Hepatocyte (in vitro differentiated cells): ENCODE measurements around the gene ABCC9. TPM values are rescaled to one million over a fixed set of nuclear protein-coding genes. Genes with fewer than 3 reads are reported as not detected.
A peak's percentile ranks its signal among the peaks of the same experiment; 100 is the strongest.

Experiments used
- DNase-seq: peaks from one replicate; pipeline ENCODE4 v3.0.0-alpha.2; 2016; ENCODE audit warnings: low spot score
- H2AFZ ChIP-seq: fragments of 200-600 bp; sonication (generic); 2 replicates; pipeline ENCODE4 v1.6.0; 2016; ENCODE audit warnings: antibody characterized with exemption, mild to moderate bottlenecking
- H3K27ac ChIP-seq: fragments of 200-600 bp; sonication (generic); 2 replicates; pipeline ENCODE4 v1.5.1; 2016; ENCODE audit warnings: mild to moderate bottlenecking
- H3K27me3 ChIP-seq: fragments of 200-600 bp; sonication (generic); 2 replicates; pipeline ENCODE4 v1.6.1; 2016
- H3K36me3 ChIP-seq: fragments of 200-600 bp; sonication (generic); replicated peaks from 2 replicates; pipeline ENCODE4 v1.5.1; 2016; ENCODE audit warnings: low read depth; ENCODE audit not compliant: insufficient read depth
- H3K4me1 ChIP-seq: fragments of 200-600 bp; sonication (generic); 2 replicates; pipeline ENCODE4 v1.5.1; 2016; ENCODE audit warnings: mild to moderate bottlenecking, moderate library complexity; ENCODE audit not compliant: insufficient read depth
- H3K4me2 ChIP-seq: fragments of 200-600 bp; sonication (generic); 2 replicates; pipeline ENCODE4 v1.6.0; 2016
- H3K4me3 ChIP-seq: fragments of 200-600 bp; sonication (generic); 2 replicates; pipeline ENCODE4 v1.5.1; 2016; ENCODE audit warnings: mild to moderate bottlenecking
- H3K79me2 ChIP-seq: fragments of 200-600 bp; sonication (generic); 2 replicates; pipeline ENCODE4 v1.6.0; 2017; ENCODE audit warnings: mild to moderate bottlenecking
- H3K9me2 ChIP-seq: fragments of 200-600 bp; sonication (generic); replicated peaks from 2 replicates; pipeline ENCODE4 v1.6.0; 2017; ENCODE audit warnings: mild to moderate bottlenecking; ENCODE audit not compliant: insufficient read depth
- H3K9me3 ChIP-seq: fragments of 200-600 bp; sonication (generic); 2 replicates; pipeline ENCODE4 v1.5.1; 2016; ENCODE audit warnings: low read depth, mild to moderate bottlenecking
- H4K20me1 ChIP-seq: fragments of 200-600 bp; sonication (generic); 2 replicates; pipeline ENCODE4 v1.6.0; 2016; ENCODE audit warnings: mild to moderate bottlenecking; ENCODE audit not compliant: insufficient read depth, poor library complexity, severe bottlenecking
- EZH2 ChIP-seq: fragments of 200-600 bp; sonication (generic); IDR thresholded peaks from 2 replicates; pipeline ENCODE4 v1.6.1; 2016; ENCODE audit warnings: antibody characterized with exemption, mild to moderate bottlenecking, borderline replicate concordance
- EZH2phosphoT487 ChIP-seq: fragments of 200-600 bp; sonication (generic); IDR thresholded peaks from one replicate; pipeline ENCODE4 v1.6.1; 2018; ENCODE audit warnings: antibody characterized with exemption, mild to moderate bottlenecking, low read depth, moderate library complexity; ENCODE audit not compliant: unreplicated experiment, severe bottlenecking
- WGBS: methylation state at CpG from one replicate; pipeline ENCODE4 v1.1.6; 2016; ENCODE audit warnings: low lambda C conversion rate; ENCODE audit errors: missing lambda C conversion rate; 5-methylcytosine and 5-hydroxymethylcytosine counted together
- polyA plus RNA-seq: library from polyadenylated mRNA; unstranded; fragments of >200 nt; fragmentation: Nextera tagmentation; extraction: Ambion mirVana; gene quantifications from 2 replicates; pipeline ENCODE4 v1.2.1, GENCODE V29; 2016
- total RNA-seq: library from RNA; depleted of rRNA; stranded (reverse); fragments of >200 nt; gene quantifications from 2 replicates; pipeline ENCODE4 v1.2.3, GENCODE V29; 2014
- TF ChIP-seq, protein P1 (sequence below): fragments of 200-600 bp; sonication (generic); IDR thresholded peaks from 2 replicates; pipeline ENCODE4 v1.5.1; 2016; ENCODE audit warnings: antibody characterized with exemption, mild to moderate bottlenecking; ENCODE audit not compliant: poor library complexity

ABCC9 gene
- total and polyA plus RNA-seq, 2 experiments from 2014 or later, result 0.68 to 10.0 TPM

DNA sequence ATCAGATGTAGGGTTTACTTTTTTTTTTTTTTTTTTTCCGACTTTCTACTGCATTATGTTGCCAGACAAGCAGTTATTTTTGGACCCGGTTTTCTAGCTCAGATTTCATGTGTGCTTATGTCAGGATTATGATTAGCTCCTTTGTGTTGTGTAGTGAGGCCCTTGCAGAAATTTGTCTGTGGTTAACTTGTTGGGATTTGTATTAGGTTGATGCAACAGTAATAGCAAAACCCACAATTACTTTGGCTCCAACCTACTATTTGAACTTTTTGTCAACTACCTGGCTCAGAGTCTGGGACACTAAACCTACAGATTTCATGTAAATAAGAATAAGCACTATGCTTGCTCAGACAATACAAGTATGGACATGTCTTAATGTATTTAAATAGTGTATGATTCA is 122.6 kb downstream of the ABCC9 start:
- DNase-seq, result no peak
- Histone ChIP-seq H3K9me2 (no peaks in the 10 kb centered on the region), H4K20me1 (no peaks in the 10 kb centered on the region), H3K4me2 (peak overlapping the region; percentile 25), H3K4me1 (peaks cover 20% of the 10 kb centered on the region), H3K9me3 (no peaks in the 10 kb centered on the region), H3K79me2 (no peaks in the 10 kb centered on the region), H3K27me3 (no peaks in the 10 kb centered on the region), H3K27ac (peak overlapping the region; percentile 58), H3K4me3 (no peak overlapping the region), H3K36me3 (no peaks in the 10 kb centered on the region), H2AFZ (no peak overlapping the region)
- TF ChIP-seq EZH2, result no peak
- TF ChIP-seq, protein P1, sequence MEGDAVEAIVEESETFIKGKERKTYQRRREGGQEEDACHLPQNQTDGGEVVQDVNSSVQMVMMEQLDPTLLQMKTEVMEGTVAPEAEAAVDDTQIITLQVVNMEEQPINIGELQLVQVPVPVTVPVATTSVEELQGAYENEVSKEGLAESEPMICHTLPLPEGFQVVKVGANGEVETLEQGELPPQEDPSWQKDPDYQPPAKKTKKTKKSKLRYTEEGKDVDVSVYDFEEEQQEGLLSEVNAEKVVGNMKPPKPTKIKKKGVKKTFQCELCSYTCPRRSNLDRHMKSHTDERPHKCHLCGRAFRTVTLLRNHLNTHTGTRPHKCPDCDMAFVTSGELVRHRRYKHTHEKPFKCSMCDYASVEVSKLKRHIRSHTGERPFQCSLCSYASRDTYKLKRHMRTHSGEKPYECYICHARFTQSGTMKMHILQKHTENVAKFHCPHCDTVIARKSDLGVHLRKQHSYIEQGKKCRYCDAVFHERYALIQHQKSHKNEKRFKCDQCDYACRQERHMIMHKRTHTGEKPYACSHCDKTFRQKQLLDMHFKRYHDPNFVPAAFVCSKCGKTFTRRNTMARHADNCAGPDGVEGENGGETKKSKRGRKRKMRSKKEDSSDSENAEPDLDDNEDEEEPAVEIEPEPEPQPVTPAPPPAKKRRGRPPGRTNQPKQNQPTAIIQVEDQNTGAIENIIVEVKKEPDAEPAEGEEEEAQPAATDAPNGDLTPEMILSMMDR, result no peak
- TF ChIP-seq EZH2phosphoT487, result no peak
- 38% methylated on average over 2 of the region's 2 CpGs for WGBS

DNA sequence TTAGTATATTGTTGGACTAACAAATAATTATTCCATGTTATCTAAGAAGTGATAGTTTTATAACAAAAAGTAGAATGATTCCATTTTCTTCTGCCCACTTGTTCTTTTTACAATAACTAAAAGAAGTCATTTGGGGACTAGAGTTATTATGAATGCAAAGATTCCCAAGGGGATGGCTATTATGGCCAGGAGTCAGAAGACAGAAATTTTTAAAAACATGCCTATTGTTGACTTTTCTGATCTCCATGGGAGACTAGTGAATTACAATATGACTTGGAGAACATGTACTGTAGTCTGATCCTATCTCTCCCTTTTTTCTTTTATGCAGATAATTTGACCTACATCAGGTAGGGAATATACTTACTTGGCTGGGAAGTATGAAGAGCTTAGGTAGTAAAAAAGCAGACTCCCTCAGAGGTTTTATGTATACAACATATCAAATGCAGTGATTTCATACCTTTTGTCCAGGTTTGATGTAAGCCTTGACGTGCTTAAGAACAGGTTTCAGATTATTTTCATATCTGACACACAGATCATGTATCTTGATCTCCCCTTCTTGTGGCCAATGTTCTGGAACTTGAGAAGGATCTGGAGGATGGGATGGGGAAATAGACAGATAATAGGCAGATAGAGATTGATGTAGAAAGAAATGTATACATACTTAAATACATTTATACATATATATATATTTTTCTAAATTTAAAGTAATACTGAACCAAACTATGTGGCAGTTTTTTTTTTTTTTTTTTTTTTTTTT is 125.7 kb downstream of the ABCC9 start:
- H3K79me2 ChIP-seq, result no peaks in the 10 kb centered on the region
- no peaks in the 10 kb centered on the region for H3K27me3 ChIP-seq
- no peak overlapping the region for H3K4me2 ChIP-seq
- WGBS, result 79% methylated on average over 1 of the region's 1 CpG
- TF ChIP-seq, protein P1, result no peak
- TF ChIP-seq EZH2phosphoT487, result no peak
- no peak for TF ChIP-seq EZH2
- H4K20me1 ChIP-seq, result no peaks in the 10 kb centered on the region
- peaks cover 16% of the 10 kb centered on the region for H3K4me1 ChIP-seq
- no peaks in the 10 kb centered on the region for H3K9me2 ChIP-seq
- no peak overlapping the region for H3K4me3 ChIP-seq
- no peak overlapping the region for H2AFZ ChIP-seq
- no peaks in the 10 kb centered on the region for H3K36me3 ChIP-seq
- H3K27ac ChIP-seq, result no peak overlapping the region
- DNase-seq, result no peak
- H3K9me3 ChIP-seq, result no peaks in the 10 kb centered on the region

DNA sequence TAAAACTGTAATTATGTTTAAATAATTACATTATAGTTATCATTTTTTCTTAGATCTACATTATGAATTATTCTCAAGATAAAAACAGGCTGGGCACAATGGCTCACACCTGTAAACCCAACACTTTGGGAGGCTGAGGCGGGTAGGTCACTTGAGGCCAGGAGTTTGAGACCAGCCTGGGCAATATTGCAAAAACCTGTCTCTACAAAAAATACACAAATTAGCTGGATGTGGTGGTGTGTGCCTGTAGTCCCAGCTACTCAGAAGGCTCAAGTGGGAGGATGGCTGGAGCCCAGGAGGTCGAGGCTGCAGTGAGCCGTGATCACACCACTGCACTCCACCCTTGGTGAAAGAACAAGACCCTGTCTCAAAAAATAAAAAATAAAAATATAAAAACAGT is 126.4 kb downstream of the ABCC9 start:
- H3K4me1 ChIP-seq, result peaks cover 11% of the 10 kb centered on the region
- no peaks in the 10 kb centered on the region for H4K20me1 ChIP-seq
- H3K4me3 ChIP-seq, result no peak overlapping the region
- no peaks in the 10 kb centered on the region for H3K79me2 ChIP-seq
- H3K36me3 ChIP-seq, result no peaks in the 10 kb centered on the region
- H3K27ac ChIP-seq, result no peak overlapping the region
- no peak overlapping the region for H3K4me2 ChIP-seq
- DNase-seq, result no peak
- H2AFZ ChIP-seq, result no peak overlapping the region
- no peaks in the 10 kb centered on the region for H3K9me3 ChIP-seq
- TF ChIP-seq EZH2phosphoT487, result no peak
- no peak for TF ChIP-seq EZH2
- TF ChIP-seq, protein P1, result no peak
- H3K9me2 ChIP-seq, result no peaks in the 10 kb centered on the region
- 86% methylated on average over 3 of the region's 3 CpGs for WGBS
- no peaks in the 10 kb centered on the region for H3K27me3 ChIP-seq
